Measurements from ENCODE around the gene WLS.
"Not testable (repeated sequence)": the region's sequence is repeated elsewhere in the genome, so short reads cannot be mapped to it uniquely, and the experiment has no call there.

Gene WLS

GRCh38 chr1:68232289-68233148 lies at the start of gene WLS:
Gene WLS (minus strand): TSS chr1:68232523. CDS start chr1:68232299, 224 bp downstream.
- DNase-seq (ENCODE audit: low read depth in 2 of 2) = no peak

- no peak for DNase-seq (ENCODE audit: low read depth in 2 of 2)
Observed at GRCh38 chr1:68280286-68280685, 48.0 kb upstream of the WLS start.

- DNase-seq (ENCODE audit: low read depth in 2 of 2) = no peak
Observed at GRCh38 chr1:68279846-68280245, 47.5 kb upstream of the WLS start.

GRCh38 chr1:68278221-68278620 lies 45.9 kb upstream of the WLS start:
- no peak for DNase-seq (ENCODE audit: low read depth in 2 of 2)

GRCh38 chr1:68276448-68276847 lies 44.1 kb upstream of the WLS start:
- no peak for DNase-seq (ENCODE audit: low read depth in 2 of 2)

- DNase-seq (ENCODE audit: low read depth in 2 of 2) = no peak
Observed at GRCh38 chr1:68273530-68273929, 41.2 kb upstream of the WLS start.

GRCh38 chr1:68271596-68271995 lies 39.3 kb upstream of the WLS start:
- DNase-seq (ENCODE audit: low read depth in 2 of 2) = no peak

- DNase-seq (ENCODE audit: low read depth in 2 of 2) = no peak
Observed at GRCh38 chr1:68270951-68271350, 38.6 kb upstream of the WLS start.

GRCh38 chr1:68269637-68270430 lies 37.5 kb upstream of the WLS start:
- DNase-seq (ENCODE audit: low read depth in 2 of 2) = no peak

- DNase-seq (ENCODE audit: low read depth in 2 of 2) = no peak
Observed at GRCh38 chr1:68268896-68269483, 36.7 kb upstream of the WLS start.

- DNase-seq (ENCODE audit: low read depth in 2 of 2) = not testable (repeated sequence)
Observed at GRCh38 chr1:68256824-68257223, 24.5 kb upstream of the WLS start.

GRCh38 chr1:68255301-68255700 lies 23.0 kb upstream of the WLS start:
- DNase-seq (ENCODE audit: low read depth in 2 of 2) = no peak

GRCh38 chr1:68254667-68255226 lies 22.4 kb upstream of the WLS start:
- DNase-seq (ENCODE audit: low read depth in 2 of 2) = no peak

- no peak for DNase-seq (ENCODE audit: low read depth in 2 of 2)
Observed at GRCh38 chr1:68237040-68237439, 4.7 kb upstream of the WLS start.

GRCh38 chr1:68234094-68234493 lies 1.8 kb upstream of the WLS start:
- no peak for DNase-seq (ENCODE audit: low read depth in 2 of 2)

- DNase-seq (ENCODE audit: low read depth in 2 of 2) = no peak
Observed at GRCh38 chr1:68233202-68233601, 879 bp upstream of the WLS start.

- DNase-seq (ENCODE audit: low read depth in 2 of 2) = no peak
Observed at GRCh38 chr1:68231627-68232288, 565 bp downstream of the WLS start.

- DNase-seq (ENCODE audit: low read depth in 2 of 2) = no peak
Observed at GRCh38 chr1:68230901-68231626, 1.3 kb downstream of the WLS start.

GRCh38 chr1:68230484-68230802 lies 1.9 kb downstream of the WLS start:
- no peak for DNase-seq (ENCODE audit: low read depth in 2 of 2)

- no peak for DNase-seq (ENCODE audit: low read depth in 2 of 2)
Observed at GRCh38 chr1:68229650-68230483, 2.5 kb downstream of the WLS start.

Measured in stimulated activated CD4-positive, alpha-beta T cell treated with anti-CD3 and anti-CD28 coated beads, Interleukin-15, amount 100 ng/mL, for 48 hours (primary cell).